OCI-LY7 (cell line): Measurements from ENCODE around the gene ARFGAP1. TPM values are rescaled to one million over a fixed set of nuclear protein-coding genes. Genes with fewer than 3 reads are reported as not detected.

ENCODE experiments used
- BruUV-seq: library from RNA; stranded (reverse); fragments of 400-500 nt; replicated peaks from 2 replicates; lab custom pipeline; 2021; lab: Mats Ljungman, UMichigan
- CTCF ChIA-PET: fragments of 300-600 bp; sonication (Branson Sonifier 250); formaldehyde crosslinking; loops from one replicate; lab custom pipeline; 2022; ENCODE audit warnings: antibody characterized with exemption; ENCODE audit not compliant: unreplicated experiment; lab: Charles Lee
- POLR2A ChIA-PET: fragments of 300-600 bp; sonication (Branson Sonifier 250); formaldehyde crosslinking; loops from one replicate; lab custom pipeline; 2022; ENCODE audit warnings: antibody characterized with exemption; lab: Charles Lee
- DNase-seq: peaks from one replicate; pipeline ENCODE4 v3.0.0-alpha.2; 2015; ENCODE audit warnings: low spot score
- H2AFZ ChIP-seq: fragments of 200-600 bp; sonication (generic), shearing (Covaris generic); 2 replicates; pipeline ENCODE4 v1.6.1; 2014; ENCODE audit warnings: mild to moderate bottlenecking, antibody characterized with exemption, low read length, moderate library complexity
- H3K27ac ChIP-seq: fragments of 200-600 bp; sonication (generic); 2 replicates; pipeline ENCODE4 v1.5.1; 2014; ENCODE audit warnings: mixed run types, low read depth, mild to moderate bottlenecking, moderate library complexity, low read length, inconsistent platforms; ENCODE audit not compliant: poor library complexity, severe bottlenecking
- H3K36me3 ChIP-seq: fragments of 200-600 bp; sonication (generic); 2 replicates; pipeline ENCODE4 v1.6.1; 2014; ENCODE audit warnings: mild to moderate bottlenecking, antibody characterized with exemption, low read length, moderate library complexity, mixed read lengths; ENCODE audit not compliant: insufficient read depth
- H3K4me1 ChIP-seq: fragments of 200-600 bp; sonication (generic); 2 replicates; pipeline ENCODE4 v1.5.1; 2014; ENCODE audit warnings: mild to moderate bottlenecking, low read length; ENCODE audit not compliant: insufficient read depth, poor library complexity, severe bottlenecking
- H3K4me2 ChIP-seq: fragments of 200-600 bp; sonication (generic); 2 replicates; pipeline ENCODE4 v1.6.1; 2014; ENCODE audit warnings: mild to moderate bottlenecking, low read length
- H3K4me3 ChIP-seq: fragments of 200-600 bp; sonication (generic); 2 replicates; pipeline ENCODE4 v1.5.1; 2014; ENCODE audit warnings: mild to moderate bottlenecking, low read depth, low read length; ENCODE audit not compliant: poor library complexity, severe bottlenecking
- H3K79me2 ChIP-seq: fragments of 200-600 bp; sonication (generic); 2 replicates; pipeline ENCODE4 v1.6.1; 2016; ENCODE audit warnings: low read depth, mild to moderate bottlenecking, low read length, moderate library complexity, mixed read lengths; ENCODE audit not compliant: insufficient read depth
- H3K9me2 ChIP-seq: fragments of 200-600 bp; sonication (generic); 2 replicates; pipeline ENCODE4 v1.6.1; 2016; ENCODE audit warnings: mild to moderate bottlenecking, low read length, mixed read lengths; ENCODE audit not compliant: insufficient read depth
- H3K9me3 ChIP-seq: fragments of 200-600 bp; sonication (generic); 2 replicates; pipeline ENCODE4 v1.6.1; 2014; ENCODE audit warnings: mild to moderate bottlenecking, mixed run types, low read length, mixed read lengths
- H4K20me1 ChIP-seq: fragments of 200-600 bp; sonication (generic); 2 replicates; pipeline ENCODE4 v1.6.1; 2014; ENCODE audit warnings: mild to moderate bottlenecking, antibody characterized with exemption, low read length, moderate library complexity, mixed read lengths; ENCODE audit not compliant: insufficient read depth
- EZH2phosphoT487 ChIP-seq: fragments of 200-600 bp; sonication (generic); IDR thresholded peaks from 2 replicates; pipeline ENCODE4 v1.6.1; 2018; ENCODE audit warnings: low read depth, borderline replicate concordance, mild to moderate bottlenecking, mixed run types, antibody characterized with exemption, low read length, moderate library complexity, mixed read lengths
- intact Hi-C: fragments of 100-400 bp; cut with micrococcal nuclease; formaldehyde crosslinking; loops from one replicate; pipeline ENCODE4 v1.10.0; 2022; ENCODE audit not compliant: unreplicated experiment
- total RNA-seq, 2 experiments: library from RNA; depleted of rRNA in 1 of 2; stranded (reverse); fragments of >200 nt in 1 of 2; shearing (Covaris generic) in 1 of 2; gene quantifications; 2 replicates each; pipeline ENCODE4 v1.2.3, GENCODE V29; 2014 to 2022
- TF ChIP-seq, protein P1 (sequence below): fragments of 200-600 bp; sonication (generic); conservative IDR thresholded peaks from 2 replicates; pipeline ENCODE4 v1.5.1; 2014; ENCODE audit warnings: mild to moderate bottlenecking, antibody characterized with exemption, low read length, moderate library complexity, mixed read lengths

The ARFGAP1 gene
- total RNA-seq, 2 experiments from 2014 or later: 57.9 to 105 TPM

DNA sequence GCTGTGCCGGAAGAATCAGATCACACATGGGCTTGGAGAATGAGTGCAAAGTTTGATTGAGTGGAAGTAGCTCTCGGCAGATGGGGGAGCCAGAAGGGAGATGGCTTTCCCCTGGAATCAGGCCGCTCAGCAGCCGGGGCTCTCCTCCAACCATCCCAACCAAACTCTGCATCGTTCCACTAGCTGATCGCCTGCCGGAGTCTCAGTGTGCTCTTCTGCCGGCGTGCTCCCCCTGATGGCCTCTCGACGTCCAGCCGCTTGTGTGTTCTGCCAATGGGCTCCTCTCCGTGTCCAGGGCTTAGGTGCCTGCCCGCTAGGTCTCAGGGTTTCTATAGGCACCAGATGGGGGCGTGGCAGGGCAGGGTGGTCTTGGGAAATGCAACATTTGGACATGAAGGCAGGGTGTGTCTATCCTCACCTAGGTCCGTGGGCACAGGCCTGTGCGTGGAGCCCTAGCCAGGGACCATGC, 41.8 kb upstream of the ARFGAP1 start:
- Histone ChIP-seq H3K27ac (no peak overlapping the region), H3K4me1 (no peaks in the 10 kb centered on the region), H3K4me2 (no peak overlapping the region), H3K9me3 (no peaks in the 10 kb centered on the region), H2AFZ (no peak overlapping the region), H3K9me2 (no peaks in the 10 kb centered on the region), H4K20me1 (no peaks in the 10 kb centered on the region), H3K4me3 (no peak overlapping the region), H3K36me3 (no peaks in the 10 kb centered on the region), H3K79me2 (no peaks in the 10 kb centered on the region)
- BruUV-seq: no TSS peak
- POLR2A ChIA-PET: no interaction called here
- no peak for TF ChIP-seq EZH2phosphoT487
- TF ChIP-seq, protein P1, sequence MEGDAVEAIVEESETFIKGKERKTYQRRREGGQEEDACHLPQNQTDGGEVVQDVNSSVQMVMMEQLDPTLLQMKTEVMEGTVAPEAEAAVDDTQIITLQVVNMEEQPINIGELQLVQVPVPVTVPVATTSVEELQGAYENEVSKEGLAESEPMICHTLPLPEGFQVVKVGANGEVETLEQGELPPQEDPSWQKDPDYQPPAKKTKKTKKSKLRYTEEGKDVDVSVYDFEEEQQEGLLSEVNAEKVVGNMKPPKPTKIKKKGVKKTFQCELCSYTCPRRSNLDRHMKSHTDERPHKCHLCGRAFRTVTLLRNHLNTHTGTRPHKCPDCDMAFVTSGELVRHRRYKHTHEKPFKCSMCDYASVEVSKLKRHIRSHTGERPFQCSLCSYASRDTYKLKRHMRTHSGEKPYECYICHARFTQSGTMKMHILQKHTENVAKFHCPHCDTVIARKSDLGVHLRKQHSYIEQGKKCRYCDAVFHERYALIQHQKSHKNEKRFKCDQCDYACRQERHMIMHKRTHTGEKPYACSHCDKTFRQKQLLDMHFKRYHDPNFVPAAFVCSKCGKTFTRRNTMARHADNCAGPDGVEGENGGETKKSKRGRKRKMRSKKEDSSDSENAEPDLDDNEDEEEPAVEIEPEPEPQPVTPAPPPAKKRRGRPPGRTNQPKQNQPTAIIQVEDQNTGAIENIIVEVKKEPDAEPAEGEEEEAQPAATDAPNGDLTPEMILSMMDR: no peak
- CTCF ChIA-PET: no interaction called here
- DNase-seq: no peak
- intact Hi-C loops: no loop called here

DNA sequence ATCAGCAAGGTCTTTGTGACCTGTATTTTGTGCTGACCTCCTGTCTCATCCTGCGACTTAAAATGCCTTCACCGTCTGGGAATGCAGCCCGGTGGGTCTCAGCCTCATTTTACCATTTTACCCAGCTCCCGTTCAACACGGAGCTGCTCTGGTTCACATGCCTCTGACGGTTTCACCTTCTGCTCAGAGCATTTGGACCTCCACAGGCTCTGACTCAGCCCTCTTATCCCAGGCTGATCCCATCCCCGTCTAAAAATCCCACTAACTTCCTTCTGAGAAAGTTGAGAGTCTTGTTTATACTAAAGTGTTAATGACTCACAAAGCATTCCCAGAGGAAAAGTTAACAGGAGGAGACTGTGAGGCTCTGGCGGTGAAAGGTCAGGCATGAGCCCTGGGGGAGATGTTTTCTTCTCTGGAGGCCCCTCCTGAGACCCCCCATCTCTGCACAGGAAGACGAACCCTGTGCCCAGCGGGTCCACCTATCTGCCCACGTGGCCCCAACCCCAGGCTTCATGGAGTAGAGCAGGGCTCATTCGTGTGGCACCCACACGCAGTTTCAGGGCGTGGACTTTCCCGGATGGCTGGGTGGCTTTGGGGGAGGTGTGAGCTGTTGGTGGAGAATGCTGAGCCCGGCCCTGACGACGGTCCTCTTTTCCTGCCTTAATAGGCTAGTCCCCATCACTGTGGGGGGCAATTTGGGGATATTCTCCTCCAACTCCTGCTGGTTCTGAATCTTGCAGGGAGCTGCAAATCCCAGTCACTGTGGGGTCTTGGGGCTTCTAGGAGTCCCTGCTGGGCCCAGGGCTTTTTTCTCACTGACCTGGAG, 40.2 kb upstream of the ARFGAP1 start:
- ChIA-PET CTCF (no interaction called here), POLR2A (interaction anchor here (0.6 kb wide), 1 partner anchor 9 kb away, joined by 3 read pairs; no protein-coding TSS in a partner anchor)
- DNase-seq: no peak
- no peaks in the 10 kb centered on the region for H3K9me2 ChIP-seq
- H3K9me3 ChIP-seq: no peaks in the 10 kb centered on the region
- no peak overlapping the region for H3K27ac ChIP-seq
- intact Hi-C loops: no loop called here
- H3K4me1 ChIP-seq: no peaks in the 10 kb centered on the region
- H3K4me2 ChIP-seq: no peak overlapping the region
- no peaks in the 10 kb centered on the region for H4K20me1 ChIP-seq
- BruUV-seq: no TSS peak
- no peaks in the 10 kb centered on the region for H3K79me2 ChIP-seq
- no peak overlapping the region for H2AFZ ChIP-seq
- no peak overlapping the region for H3K4me3 ChIP-seq
- no peak for TF ChIP-seq EZH2phosphoT487
- TF ChIP-seq, protein P1: no peak
- H3K36me3 ChIP-seq: no peaks in the 10 kb centered on the region

DNA sequence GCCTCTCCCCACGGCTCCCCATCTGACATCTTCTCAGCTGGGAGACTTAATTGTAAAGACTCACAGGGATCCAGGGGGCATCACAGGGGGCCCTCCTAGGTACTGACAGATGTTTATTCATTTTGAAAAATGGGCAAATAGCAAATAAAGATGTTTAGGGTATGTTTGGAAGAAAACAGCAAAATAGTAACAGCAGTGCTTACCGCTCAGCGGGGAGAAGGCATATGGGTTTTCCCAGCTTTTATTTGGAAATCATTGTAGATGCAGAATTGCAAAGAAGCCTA, 39.6 kb upstream of the ARFGAP1 start:
- intact Hi-C loops: no loop called here
- Histone ChIP-seq H3K9me2 (no peaks in the 10 kb centered on the region), H3K4me2 (no peak overlapping the region), H4K20me1 (no peaks in the 10 kb centered on the region), H3K79me2 (no peaks in the 10 kb centered on the region), H3K9me3 (no peaks in the 10 kb centered on the region), H3K4me1 (no peaks in the 10 kb centered on the region), H2AFZ (no peak overlapping the region), H3K36me3 (no peaks in the 10 kb centered on the region), H3K27ac (no peak overlapping the region), H3K4me3 (no peak overlapping the region)
- BruUV-seq: no TSS peak
- TF ChIP-seq, protein P1: no peak
- TF ChIP-seq EZH2phosphoT487: no peak
- DNase-seq: no peak
- POLR2A ChIA-PET: interaction anchor here (0.6 kb wide), 1 partner anchor 10 kb away, joined by 3 read pairs; no protein-coding TSS in a partner anchor
- CTCF ChIA-PET: no interaction called here
